SJCRH30 (cell line): ENCODE data around the gene DDR2. TPM values are rescaled to one million over a fixed set of nuclear protein-coding genes. Genes with fewer than 3 reads are reported as not detected.
A peak's percentile ranks its signal among the peaks of the same experiment; 100 is the strongest.
"Not testable (repeated sequence)": the region's sequence is repeated elsewhere in the genome, so short reads cannot be mapped to it uniquely, and the experiment has no call there.

Source experiments
- DNase-seq, 2 experiments: peaks; one replicate each; pipeline ENCODE4 v3.0.0-alpha.2; 2015 to 2020
- H3K27ac ChIP-seq: fragments of 250-450 bp; sonication (Bioruptor Pico); 2 replicates; pipeline ENCODE4 v1.5.1; 2020; ENCODE audit warnings: mild to moderate bottlenecking, moderate library complexity
- H3K27me3 ChIP-seq: fragments of 250-450 bp; sonication (Bioruptor Pico); 2 replicates; pipeline ENCODE4 v1.5.1; 2020; ENCODE audit warnings: mild to moderate bottlenecking, moderate library complexity
- H3K36me3 ChIP-seq: fragments of 250-450 bp; sonication (Bioruptor Pico); 2 replicates; pipeline ENCODE4 v1.5.1; 2020; ENCODE audit warnings: mild to moderate bottlenecking, moderate library complexity
- H3K4me1 ChIP-seq: fragments of 250-450 bp; sonication (Bioruptor Pico); 2 replicates; pipeline ENCODE4 v1.5.1; 2020; ENCODE audit warnings: mild to moderate bottlenecking, moderate library complexity
- H3K4me3 ChIP-seq: fragments of 250-450 bp; sonication (Bioruptor Pico); 2 replicates; pipeline ENCODE4 v1.5.1; 2020; ENCODE audit warnings: mild to moderate bottlenecking, moderate library complexity
- H3K9me3 ChIP-seq: fragments of 250-450 bp; sonication (Bioruptor Pico); replicated peaks from 2 replicates; pipeline ENCODE4 v1.5.1; 2020; ENCODE audit warnings: mild to moderate bottlenecking, moderate library complexity
- total RNA-seq: library from RNA; depleted of rRNA; stranded (reverse); fragments of >200 nt; shearing (Covaris generic); gene quantifications from 2 replicates; pipeline ENCODE4 v1.2.3, GENCODE V29; 2014

The DDR2 gene
- total RNA-seq, 1 experiment from 2014 or later: 47.8 TPM

DNA sequence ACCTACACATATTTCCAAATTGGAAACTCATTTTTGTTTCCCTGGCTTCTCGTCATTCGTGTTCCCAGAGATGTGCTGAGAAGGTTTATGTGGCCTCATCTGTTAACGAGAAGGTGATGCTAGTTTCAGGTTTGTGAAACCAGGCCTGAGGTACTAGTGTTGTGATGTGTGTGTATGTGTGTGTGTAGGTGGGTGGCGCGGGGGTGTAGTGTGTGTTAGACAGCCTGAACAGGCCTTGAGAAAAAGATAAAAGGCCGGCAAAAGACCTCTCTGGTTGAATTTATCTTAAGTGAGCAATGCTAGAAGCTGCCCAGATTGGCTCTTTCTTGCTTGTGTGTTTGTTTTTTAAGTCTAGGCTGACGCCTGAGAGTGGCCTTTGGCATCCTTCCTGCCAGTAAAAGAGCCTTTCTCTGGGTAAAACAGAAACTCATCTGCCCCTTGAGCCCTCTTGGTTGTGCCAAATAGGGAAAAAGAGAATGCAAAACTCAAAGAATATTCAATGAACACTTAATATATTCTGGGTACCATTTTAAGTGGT, 92.4 kb downstream of the DDR2 start:
- H3K4me1 ChIP-seq: no peaks in the 10 kb centered on the region
- H3K36me3 ChIP-seq: no peaks in the 10 kb centered on the region; the same call in 1 of the 2 replicates
- no peaks in the 10 kb centered on the region for H3K27me3 ChIP-seq
- no peak overlapping the region for H3K4me3 ChIP-seq
- no peaks in the 10 kb centered on the region for H3K9me3 ChIP-seq
- no peak for DNase-seq
- no peak overlapping the region for H3K27ac ChIP-seq

DNA sequence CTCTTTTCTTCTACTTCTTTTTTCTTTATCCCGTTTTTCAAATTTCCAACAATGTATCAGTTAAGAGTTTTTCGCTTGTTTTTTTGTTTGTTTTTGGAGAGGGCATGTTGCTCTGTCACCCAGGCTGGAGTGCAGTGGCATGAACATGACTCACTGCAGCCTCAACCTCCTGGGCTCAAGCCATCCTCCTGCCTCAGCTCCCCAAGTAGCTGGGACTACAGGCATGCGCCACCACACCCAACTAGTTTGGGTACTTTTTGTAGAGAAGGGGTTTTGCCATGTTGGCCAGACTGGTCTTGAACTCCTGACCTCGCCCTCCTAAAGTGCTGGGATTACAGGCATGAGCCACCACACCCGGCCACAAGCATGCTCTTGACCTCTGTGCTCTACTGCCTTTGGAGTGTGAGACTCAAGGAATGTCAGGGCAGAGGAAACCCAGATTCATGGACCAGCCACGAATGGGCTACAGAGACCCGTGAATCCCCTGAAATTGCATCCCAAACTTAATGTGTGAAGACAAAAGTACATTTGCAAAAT, 93.1 kb downstream of the DDR2 start:
- no peaks in the 10 kb centered on the region for H3K27me3 ChIP-seq
- no peaks in the 10 kb centered on the region for H3K4me1 ChIP-seq
- H3K36me3 ChIP-seq: no peaks in the 10 kb centered on the region
- DNase-seq: no peak
- no peak overlapping the region for H3K27ac ChIP-seq
- H3K4me3 ChIP-seq: no peak overlapping the region
- no peaks in the 10 kb centered on the region for H3K9me3 ChIP-seq

DNA sequence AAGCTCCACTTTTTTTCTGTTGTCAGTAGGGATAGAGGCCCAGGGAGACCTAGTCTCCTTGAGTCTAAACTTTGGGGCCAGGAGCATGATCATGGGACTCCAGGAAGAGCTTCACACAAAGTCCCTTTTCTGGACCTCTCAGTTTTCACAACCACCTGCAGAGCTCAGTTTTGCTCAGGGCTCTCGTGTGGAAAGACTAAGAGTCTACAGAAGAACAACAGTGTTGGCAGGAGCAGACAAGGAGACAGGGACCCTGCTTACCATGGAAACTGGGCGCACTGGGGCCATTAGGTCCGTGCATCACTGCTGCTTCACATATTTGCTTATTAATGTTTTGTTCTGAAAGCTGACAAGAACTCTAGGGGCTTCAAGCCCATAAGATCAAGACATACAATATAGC, 94.3 kb downstream of the DDR2 start:
- H3K36me3 ChIP-seq: no peaks in the 10 kb centered on the region
- no peaks in the 10 kb centered on the region for H3K9me3 ChIP-seq
- peak in 1 of 2 experiments; percentile 21 for DNase-seq
- H3K4me1 ChIP-seq: no peaks in the 10 kb centered on the region
- H3K27me3 ChIP-seq: no peaks in the 10 kb centered on the region
- H3K27ac ChIP-seq: no peak overlapping the region
- no peak overlapping the region for H3K4me3 ChIP-seq

- not testable (repeated sequence) for H3K36me3 ChIP-seq, H3K27ac ChIP-seq, DNase-seq, H3K4me3 ChIP-seq, H3K9me3 ChIP-seq, H3K27me3 ChIP-seq, H3K4me1 ChIP-seq
Observed at GRCh38 chr1:162727493-162727892, 95.2 kb downstream of the DDR2 start.

DNA sequence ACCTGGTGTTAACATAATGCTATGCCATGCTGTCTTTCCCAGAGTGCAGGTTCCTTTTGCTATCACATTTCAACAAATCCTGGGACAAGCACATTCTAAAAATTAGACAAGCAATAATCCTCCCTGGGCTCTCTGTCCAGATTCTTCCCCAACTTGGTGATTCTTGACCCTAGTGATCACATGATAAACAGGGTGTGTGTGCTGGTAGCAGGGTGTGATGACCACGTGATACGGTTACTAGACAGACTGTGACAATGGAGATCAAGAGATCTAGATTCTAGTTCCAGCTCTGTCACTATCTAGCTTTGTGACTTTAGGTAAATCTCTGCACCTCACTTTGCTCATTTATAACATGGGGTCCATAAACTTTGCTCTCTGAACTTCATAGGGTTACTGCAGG, 96.3 kb downstream of the DDR2 start:
- DNase-seq: no peak
- Histone ChIP-seq H3K27ac (no peak overlapping the region), H3K36me3 (no peaks in the 10 kb centered on the region), H3K4me1 (no peaks in the 10 kb centered on the region), H3K9me3 (no peaks in the 10 kb centered on the region), H3K27me3 (no peaks in the 10 kb centered on the region), H3K4me3 (no peak overlapping the region)

- H3K9me3 ChIP-seq, H3K36me3 ChIP-seq, DNase-seq, H3K27ac ChIP-seq, H3K4me1 ChIP-seq, H3K4me3 ChIP-seq, H3K27me3 ChIP-seq: not testable (repeated sequence)
Observed at GRCh38 chr1:162729195-162729774, 97.0 kb downstream of the DDR2 start.

GRCh38 chr1:162732094-162732493, 99.8 kb downstream of the DDR2 start:
- no peak for DNase-seq
- H3K27ac ChIP-seq: no peak overlapping the region

GRCh38 chr1:162732566-162733335, 100.5 kb downstream of the DDR2 start:
- Histone ChIP-seq H3K27me3 (no peaks in the 10 kb centered on the region), H3K9me3 (no peaks in the 10 kb centered on the region), H3K4me3 (no peak overlapping the region), H3K36me3 (no peaks in the 10 kb centered on the region), H3K4me1 (no peaks in the 10 kb centered on the region), H3K27ac (no peak overlapping the region)
- DNase-seq: peak in 1 of 2 experiments; percentile 23

More at GRCh38 chr1:162732094-162732493, 99.8 kb downstream of the DDR2 start:
- H3K4me3 ChIP-seq: no peak overlapping the region
- H3K27me3 ChIP-seq: no peaks in the 10 kb centered on the region
- H3K4me1 ChIP-seq: no peaks in the 10 kb centered on the region
- H3K36me3 ChIP-seq: no peaks in the 10 kb centered on the region
- no peaks in the 10 kb centered on the region for H3K9me3 ChIP-seq

- Histone ChIP-seq H3K9me3 (no peaks in the 10 kb centered on the region), H3K4me3 (no peak overlapping the region), H3K27me3 (no peaks in the 10 kb centered on the region), H3K36me3 (no peaks in the 10 kb centered on the region), H3K4me1 (no peaks in the 10 kb centered on the region), H3K27ac (no peak overlapping the region)
- DNase-seq: no peak
Observed at GRCh38 chr1:162733336-162733590, 101.0 kb downstream of the DDR2 start.

GRCh38 chr1:162734047-162734446, 101.8 kb downstream of the DDR2 start:
- H3K27ac ChIP-seq: no peak overlapping the region
- no peak overlapping the region for H3K4me3 ChIP-seq
- H3K4me1 ChIP-seq: no peaks in the 10 kb centered on the region
- no peak for DNase-seq
- no peaks in the 10 kb centered on the region for H3K9me3 ChIP-seq
- H3K36me3 ChIP-seq: no peaks in the 10 kb centered on the region
- no peaks in the 10 kb centered on the region for H3K27me3 ChIP-seq

- Histone ChIP-seq H3K4me3 (no peak overlapping the region), H3K36me3 (no peaks in the 10 kb centered on the region)
Observed at GRCh38 chr1:162736184-162736583, 103.9 kb downstream of the DDR2 start.

DNA sequence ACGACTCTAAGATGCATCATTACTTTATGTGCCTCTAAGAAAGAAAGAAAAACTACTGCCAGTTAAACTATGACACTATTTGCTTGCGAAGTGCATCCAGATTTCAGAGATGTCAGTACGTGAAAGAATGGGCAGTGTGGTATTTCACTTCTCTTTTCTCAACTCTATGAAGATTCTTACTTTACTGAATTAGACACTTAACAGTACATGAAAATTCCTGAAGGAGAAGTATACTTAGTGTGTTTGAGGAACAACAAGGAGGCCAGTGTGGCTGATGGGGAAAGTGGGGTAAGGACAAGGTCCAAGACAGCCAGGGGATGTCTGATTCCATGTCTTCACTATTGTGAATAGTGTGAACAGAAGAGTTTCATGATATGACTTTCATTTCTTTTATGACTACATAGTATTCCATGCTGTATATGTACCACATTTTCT, 104.4 kb downstream of the DDR2 start:
- no peak overlapping the region for H3K27ac ChIP-seq
- no peak for DNase-seq
- H3K27me3 ChIP-seq: no peaks in the 10 kb centered on the region
- H3K36me3 ChIP-seq: no peaks in the 10 kb centered on the region
- no peaks in the 10 kb centered on the region for H3K4me1 ChIP-seq
- no peak overlapping the region for H3K4me3 ChIP-seq
- no peaks in the 10 kb centered on the region for H3K9me3 ChIP-seq

More at GRCh38 chr1:162736184-162736583, 103.9 kb downstream of the DDR2 start:
- no peak for DNase-seq
- no peaks in the 10 kb centered on the region for H3K4me1 ChIP-seq
- H3K27me3 ChIP-seq: no peaks in the 10 kb centered on the region
- no peak overlapping the region for H3K27ac ChIP-seq
- no peaks in the 10 kb centered on the region for H3K9me3 ChIP-seq

DNA sequence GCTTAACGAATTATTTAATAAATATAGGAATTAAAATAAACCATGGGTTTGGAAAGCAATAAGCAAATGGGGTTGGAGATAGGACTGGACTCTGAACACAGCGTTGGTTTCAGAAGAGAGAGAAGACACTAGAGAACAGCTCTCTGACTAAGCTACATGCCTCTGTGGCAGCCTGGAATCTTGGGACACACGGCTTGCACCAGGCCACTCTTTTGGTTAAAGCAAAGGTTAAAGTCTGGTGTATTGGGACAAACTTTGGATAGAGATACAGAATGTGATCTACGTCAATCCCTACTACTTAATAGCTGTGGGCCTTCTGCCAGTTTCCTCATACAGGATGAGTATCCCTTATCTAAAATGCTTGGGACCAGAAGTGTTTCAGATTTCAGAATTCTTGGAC, 108.5 kb downstream of the DDR2 start:
- no peak overlapping the region for H3K4me3 ChIP-seq
- DNase-seq: no peak
- H3K9me3 ChIP-seq: no peaks in the 10 kb centered on the region; the same call in 1 of the 2 replicates
- no peaks in the 10 kb centered on the region for H3K27me3 ChIP-seq
- H3K36me3 ChIP-seq: no peaks in the 10 kb centered on the region; the same call in none of the 2 replicates
- no peak overlapping the region for H3K27ac ChIP-seq
- no peaks in the 10 kb centered on the region for H3K4me1 ChIP-seq

DNA sequence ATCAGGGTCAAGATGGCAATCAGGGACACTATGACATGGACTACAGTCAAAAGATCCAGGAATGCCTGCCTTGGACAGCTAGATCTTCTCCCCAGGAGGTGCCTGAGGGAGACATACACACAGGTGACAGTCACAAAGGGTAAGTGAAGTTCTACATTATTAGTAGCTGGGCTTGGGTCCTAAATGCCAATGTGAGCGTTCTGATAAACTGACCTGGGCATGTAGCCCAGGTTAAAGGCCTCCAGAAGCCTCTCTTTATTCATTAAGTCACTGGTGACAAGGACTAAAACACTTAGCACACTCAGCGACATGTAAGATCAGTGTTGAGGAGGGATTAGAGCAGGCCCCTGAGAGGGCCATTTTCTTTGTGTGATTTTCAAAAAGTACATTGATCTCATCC, 109.3 kb downstream of the DDR2 start:
- Histone ChIP-seq H3K27me3 (no peaks in the 10 kb centered on the region), H3K4me3 (no peak overlapping the region), H3K36me3 (no peaks in the 10 kb centered on the region; the same call in none of the 2 replicates), H3K9me3 (no peaks in the 10 kb centered on the region; the same call in 1 of the 2 replicates), H3K4me1 (no peaks in the 10 kb centered on the region), H3K27ac (no peak overlapping the region)
- no peak for DNase-seq

DNA sequence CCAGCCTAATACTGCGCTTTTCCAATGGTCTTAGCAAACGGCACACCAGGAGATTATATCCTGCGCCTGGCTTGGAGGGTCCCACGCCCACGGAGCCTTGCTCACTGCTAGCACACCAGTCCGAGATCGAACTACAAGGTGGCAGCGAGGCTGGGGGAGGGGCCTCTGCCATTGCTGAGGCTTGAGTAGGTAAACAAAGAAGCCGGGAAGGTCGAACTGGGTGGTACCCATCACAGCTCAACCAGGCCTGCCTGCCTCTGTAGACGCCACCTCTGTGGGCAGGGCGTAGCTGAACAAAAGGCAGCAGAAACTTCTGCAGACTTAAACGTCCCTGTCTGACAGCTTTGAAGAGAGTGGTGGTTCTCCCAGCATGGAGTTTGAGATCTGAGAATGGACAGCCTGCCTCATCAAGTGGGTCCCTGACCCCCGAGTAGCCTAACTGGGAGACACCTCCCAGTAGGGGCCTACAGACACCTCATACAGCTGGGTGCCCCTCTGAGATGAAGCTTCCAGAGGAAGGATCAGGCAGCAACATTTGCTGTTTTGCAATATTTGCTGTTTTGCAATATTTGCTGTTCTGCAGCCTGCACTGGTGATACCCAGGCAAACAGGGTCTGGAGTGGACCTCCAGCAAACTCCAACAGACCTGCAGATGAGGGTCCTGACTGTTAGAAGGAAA, 114.1 kb downstream of the DDR2 start:
- not testable (repeated sequence) for H3K4me3 ChIP-seq, H3K9me3 ChIP-seq, H3K36me3 ChIP-seq, H3K4me1 ChIP-seq, H3K27me3 ChIP-seq, H3K27ac ChIP-seq, DNase-seq
